ENCODE measurements around the gene C1orf146. TPM values are rescaled to one million over a fixed set of nuclear protein-coding genes. Genes with fewer than 3 reads are reported as not detected.
"Not testable (repeated sequence)": the region's sequence is repeated elsewhere in the genome, so short reads cannot be mapped to it uniquely, and the experiment has no call there.

The C1orf146 gene
- total RNA-seq, 1 donor from 2014 or later, result not detected

GRCh38 chr1:92230736-92231135 is 13.0 kb downstream of the C1orf146 start:
- DNase-seq (ENCODE audit: low read depth), result no peak
- H3K27me3 ChIP-seq (ENCODE audit: control insufficient read depth, insufficient read depth, low read length), result no peaks in the 10 kb centered on the region
- TF ChIP-seq, protein P1, sequence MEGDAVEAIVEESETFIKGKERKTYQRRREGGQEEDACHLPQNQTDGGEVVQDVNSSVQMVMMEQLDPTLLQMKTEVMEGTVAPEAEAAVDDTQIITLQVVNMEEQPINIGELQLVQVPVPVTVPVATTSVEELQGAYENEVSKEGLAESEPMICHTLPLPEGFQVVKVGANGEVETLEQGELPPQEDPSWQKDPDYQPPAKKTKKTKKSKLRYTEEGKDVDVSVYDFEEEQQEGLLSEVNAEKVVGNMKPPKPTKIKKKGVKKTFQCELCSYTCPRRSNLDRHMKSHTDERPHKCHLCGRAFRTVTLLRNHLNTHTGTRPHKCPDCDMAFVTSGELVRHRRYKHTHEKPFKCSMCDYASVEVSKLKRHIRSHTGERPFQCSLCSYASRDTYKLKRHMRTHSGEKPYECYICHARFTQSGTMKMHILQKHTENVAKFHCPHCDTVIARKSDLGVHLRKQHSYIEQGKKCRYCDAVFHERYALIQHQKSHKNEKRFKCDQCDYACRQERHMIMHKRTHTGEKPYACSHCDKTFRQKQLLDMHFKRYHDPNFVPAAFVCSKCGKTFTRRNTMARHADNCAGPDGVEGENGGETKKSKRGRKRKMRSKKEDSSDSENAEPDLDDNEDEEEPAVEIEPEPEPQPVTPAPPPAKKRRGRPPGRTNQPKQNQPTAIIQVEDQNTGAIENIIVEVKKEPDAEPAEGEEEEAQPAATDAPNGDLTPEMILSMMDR (IDR thresholded peaks at IDR 0.05; ENCODE audit: insufficient read depth, low read length, poor library complexity, severe bottlenecking), result no peak

DNA sequence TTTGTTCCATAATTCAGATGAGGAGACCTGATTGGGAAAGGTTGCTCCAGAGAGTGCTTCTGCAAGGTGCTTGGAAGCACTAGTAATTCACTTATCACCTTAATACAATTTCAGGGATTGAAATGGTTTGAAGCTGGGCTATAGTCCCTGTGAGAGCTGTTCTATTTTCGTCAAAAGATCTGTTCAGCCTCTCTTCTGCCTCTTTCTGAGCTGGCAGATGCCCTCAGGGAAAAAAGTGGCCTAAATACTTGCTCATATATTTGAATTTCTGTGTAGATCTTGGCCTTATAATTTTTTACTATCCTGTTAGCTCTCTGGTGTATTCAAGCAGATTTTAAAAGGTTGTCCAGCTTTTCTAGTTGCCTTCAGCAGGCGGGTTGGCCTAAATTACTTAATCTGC is 22.3 kb downstream of the C1orf146 start:
- Histone ChIP-seq H3K4me3 (ENCODE audit: low read depth, low read length) (no peak overlapping the region), H3K36me3 (ENCODE audit: control insufficient read depth, insufficient read depth, low read length) (no peaks in the 10 kb centered on the region), H3K27me3 (ENCODE audit: control insufficient read depth, insufficient read depth, low read length) (no peaks in the 10 kb centered on the region)
- TF ChIP-seq, protein P1 (IDR thresholded peaks at IDR 0.05; ENCODE audit: insufficient read depth, low read length, poor library complexity, severe bottlenecking), result no peak
- DNase-seq (ENCODE audit: low read depth), result no peak

More at GRCh38 chr1:92230736-92231135, 13.0 kb downstream of the C1orf146 start:
- no peak overlapping the region for H3K4me3 ChIP-seq (ENCODE audit: low read depth, low read length)
- no peaks in the 10 kb centered on the region for H3K36me3 ChIP-seq (ENCODE audit: control insufficient read depth, insufficient read depth, low read length)

DNA sequence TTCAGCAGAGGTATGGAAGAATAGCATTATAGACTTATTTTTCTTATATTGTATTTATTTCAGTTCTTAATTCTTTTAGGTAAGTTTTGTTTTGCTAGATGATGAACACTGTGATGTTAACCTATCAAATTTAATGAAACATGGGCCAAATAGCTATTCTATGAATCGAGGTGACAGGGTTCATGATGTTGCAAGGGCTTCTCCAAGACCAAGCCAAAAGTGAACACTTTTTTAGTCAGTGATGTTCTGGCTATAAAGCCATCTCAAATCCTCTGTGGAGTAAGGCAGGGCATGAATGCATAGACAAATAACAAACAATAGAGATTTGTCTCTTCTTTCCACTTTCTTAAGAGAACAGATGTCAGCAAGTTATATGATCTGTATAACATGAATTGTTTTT is 26.7 kb downstream of the C1orf146 start:
- DNase-seq (ENCODE audit: low read depth), result no peak
- TF ChIP-seq, protein P1 (IDR thresholded peaks at IDR 0.05; ENCODE audit: insufficient read depth, low read length, poor library complexity, severe bottlenecking), result no peak
- Histone ChIP-seq H3K27me3 (ENCODE audit: control insufficient read depth, insufficient read depth, low read length) (no peaks in the 10 kb centered on the region), H3K4me3 (ENCODE audit: low read depth, low read length) (no peak overlapping the region), H3K36me3 (ENCODE audit: control insufficient read depth, insufficient read depth, low read length) (no peaks in the 10 kb centered on the region)

DNA sequence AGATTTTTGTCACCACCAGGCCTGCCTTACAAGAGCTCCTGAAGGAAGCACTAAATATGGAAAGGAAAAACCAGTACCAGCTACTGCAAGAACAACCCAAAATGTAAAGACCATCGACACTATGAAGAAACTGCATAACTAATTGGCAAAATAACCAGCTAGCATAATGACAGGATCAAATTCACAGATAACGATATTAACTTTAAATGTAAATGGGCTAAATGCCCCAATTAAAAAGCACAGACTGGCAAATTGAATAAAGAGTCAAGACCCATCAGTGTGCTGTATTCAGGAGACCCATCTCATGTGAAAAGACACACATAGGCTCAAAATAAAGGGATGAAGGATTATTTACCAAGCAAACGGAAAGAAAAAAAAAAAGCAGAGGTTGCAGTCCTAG is 37.0 kb downstream of the C1orf146 start:
- not testable (repeated sequence) for H3K27me3 ChIP-seq (ENCODE audit: control insufficient read depth, insufficient read depth, low read length); H3K36me3 ChIP-seq (ENCODE audit: control insufficient read depth, insufficient read depth, low read length); DNase-seq (ENCODE audit: low read depth); H3K4me3 ChIP-seq (ENCODE audit: low read depth, low read length)

DNA sequence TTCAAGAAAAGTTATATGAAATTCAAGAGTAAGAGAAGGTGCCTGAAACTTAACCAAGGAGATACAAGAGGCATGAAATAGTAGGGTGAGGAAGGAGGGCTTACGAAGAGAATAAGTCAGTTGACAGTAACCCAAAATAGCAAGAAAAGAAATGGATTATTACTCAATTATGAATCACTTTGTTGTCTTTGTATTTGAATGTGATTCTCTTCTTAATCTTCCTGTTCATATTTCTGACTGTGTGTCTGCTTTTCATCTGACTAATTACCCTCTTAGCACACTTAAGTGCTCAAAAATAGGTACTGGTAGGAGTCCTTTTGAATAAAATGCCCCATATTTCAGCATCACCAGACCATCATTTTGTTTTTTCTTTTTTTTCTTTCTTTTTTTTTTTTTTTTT is 41.6 kb downstream of the C1orf146 start:
- TF ChIP-seq, protein P1 (IDR thresholded peaks at IDR 0.05; ENCODE audit: insufficient read depth, low read length, poor library complexity, severe bottlenecking), result no peak
- Histone ChIP-seq H3K27me3 (ENCODE audit: control insufficient read depth, insufficient read depth, low read length) (no peaks in the 10 kb centered on the region), H3K4me3 (ENCODE audit: low read depth, low read length) (no peak overlapping the region), H3K36me3 (ENCODE audit: control insufficient read depth, insufficient read depth, low read length) (no peaks in the 10 kb centered on the region)
- DNase-seq (ENCODE audit: low read depth), result no peak

GRCh38 chr1:92262516-92262915 is 44.8 kb downstream of the C1orf146 start:
- no peaks in the 10 kb centered on the region for H3K36me3 ChIP-seq (ENCODE audit: control insufficient read depth, insufficient read depth, low read length)
- TF ChIP-seq, protein P1 (IDR thresholded peaks at IDR 0.05; ENCODE audit: insufficient read depth, low read length, poor library complexity, severe bottlenecking), result no peak
- no peaks in the 10 kb centered on the region for H3K27me3 ChIP-seq (ENCODE audit: control insufficient read depth, insufficient read depth, low read length)
- DNase-seq (ENCODE audit: low read depth), result no peak
- H3K4me3 ChIP-seq (ENCODE audit: low read depth, low read length), result no peak overlapping the region

Data from kidney epithelial cell (primary cell).